GM12878 (cell line): ENCODE data around the gene RPL36. TPM values are rescaled to one million over a fixed set of nuclear protein-coding genes. Genes with fewer than 3 reads are reported as not detected.

Source experiments
- ATAC-seq: fragments of 200-7000 bp; cut with Tn5 transposase; 3 replicates; pipeline ENCODE4 v1.9.1; 2020; ENCODE audit warnings: mild to moderate bottlenecking, moderate library complexity
- BruUV-seq: library from RNA; stranded (reverse); fragments of 400-500 nt; replicated peaks from 2 replicates; lab custom pipeline; 2021; lab: Mats Ljungman, UMichigan
- CTCF ChIA-PET: fragments of 300-600 bp; sonication (Branson Sonifier 250); formaldehyde crosslinking; extraction: SDS; loops from one replicate; lab custom pipeline; 2021; ENCODE audit warnings: inconsistent platforms; lab: Yijun Ruan, JAX
- POLR2A ChIA-PET: fragments of 350-600 bp; formaldehyde crosslinking; extraction: SDS; loops from one replicate; lab custom pipeline; 2021; ENCODE audit warnings: inconsistent platforms; lab: Charles Lee
- RAD21 ChIA-PET: fragments of 300-600 bp; sonication (Branson Sonifier 250); formaldehyde crosslinking; loops from one replicate; lab custom pipeline; 2023; ENCODE audit warnings: antibody characterized with exemption; ENCODE audit not compliant: unreplicated experiment; lab: Charles Lee
- SMC1A ChIA-PET: fragments of 300-600 bp; sonication (Branson Sonifier 250); formaldehyde crosslinking; loops from one replicate; lab custom pipeline; 2023; ENCODE audit not compliant: unreplicated experiment, uncharacterized antibody; lab: Charles Lee
- DNase-seq: peaks from one replicate; pipeline ENCODE4 v3.0.0-alpha.2; 2011; ENCODE audit warnings: low read depth, low spot score
- FAIRE-seq: peaks from 3 replicates; lab custom pipeline; 2011; peaks lifted over from hg19 to GRCh38; lab: Jason Lieb, UNC
- H2AFZ ChIP-seq: 2 replicates; pipeline ENCODE4 v1.6.0; 2011; ENCODE audit warnings: low read depth, low read length, control low read depth; ENCODE audit not compliant: control insufficient read depth
- H3K27ac ChIP-seq: 2 replicates; pipeline ENCODE4 v1.5.1; 2011; ENCODE audit warnings: control low read depth; ENCODE audit not compliant: control insufficient read depth, insufficient read depth
- H3K27me3 ChIP-seq, 2 experiments: replicated peaks in 1 of 2; 2 replicates each; pipeline versions ENCODE4 v1.6.0 to v1.6.1; 2011; ENCODE audit warnings: low read length in 1 of 2; ENCODE audit not compliant: control insufficient read depth in 2 of 2, insufficient read depth in 2 of 2
- H3K36me3 ChIP-seq, 2 experiments: 2 replicates each; pipeline ENCODE4 v1.5.1; 2011; ENCODE audit warnings: low read length in 1 of 2; ENCODE audit not compliant: control insufficient read depth in 2 of 2, insufficient read depth in 2 of 2
- H3K4me1 ChIP-seq: 2 replicates; pipeline ENCODE4 v1.6.1; 2011; ENCODE audit warnings: mild to moderate bottlenecking, low read length, moderate library complexity, mixed read lengths; ENCODE audit not compliant: control insufficient read depth, insufficient read depth
- H3K4me2 ChIP-seq: 2 replicates; pipeline ENCODE4 v1.6.0; 2011; ENCODE audit warnings: control low read depth; ENCODE audit not compliant: control insufficient read depth, insufficient read depth
- H3K4me3 ChIP-seq: fragments of 200-600 bp; sonication (generic); 2 replicates; pipeline ENCODE4 v1.5.1; 2016
- H3K79me2 ChIP-seq: 2 replicates; pipeline ENCODE4 v1.6.0; 2011; ENCODE audit warnings: low read length; ENCODE audit not compliant: control insufficient read depth, insufficient read depth
- H3K9ac ChIP-seq: 2 replicates; pipeline ENCODE4 v1.8.0; 2011; ENCODE audit warnings: low read length, control low read depth, mixed read lengths; ENCODE audit not compliant: control insufficient read depth, insufficient read depth
- H3K9me3 ChIP-seq: replicated peaks from 3 replicates; pipeline ENCODE4 v1.5.1; 2011; ENCODE audit warnings: mild to moderate bottlenecking, low read length; ENCODE audit not compliant: control insufficient read depth, insufficient read depth
- H4K20me1 ChIP-seq: 2 replicates; pipeline ENCODE4 v1.6.0; 2011; ENCODE audit not compliant: control insufficient read depth, insufficient read depth
- ASH2L ChIP-seq: fragments of 300-600, 200-600 bp; sonication (generic); IDR thresholded peaks from 2 replicates; pipeline ENCODE4 v1.6.1; 2017; ENCODE audit warnings: low read depth, mild to moderate bottlenecking, borderline replicate concordance
- CBX5 ChIP-seq: sonication (generic); IDR thresholded peaks from 2 replicates; pipeline ENCODE4 v1.6.1; 2016; ENCODE audit warnings: low read depth, moderate library complexity, mild to moderate bottlenecking, inconsistent platforms
- HSF1 ChIP-seq: fragments of 150-350 bp; IDR thresholded peaks from 2 replicates; pipeline ENCODE4 v1.6.1; 2014; ENCODE audit warnings: mild to moderate bottlenecking, low read depth, low read length
- KAT2A ChIP-seq: conservative IDR thresholded peaks from 2 replicates; pipeline ENCODE4 v1.6.1; 2011; ENCODE audit warnings: low read depth, low read length; ENCODE audit not compliant: control insufficient read depth
- NR2C2 ChIP-seq: IDR thresholded peaks from 2 replicates; pipeline ENCODE4 v1.6.1; 2011; ENCODE audit warnings: borderline replicate concordance, low read depth; ENCODE audit not compliant: control insufficient read depth, insufficient read length
- NR2F1 ChIP-seq: fragments of 450-650 bp; conservative IDR thresholded peaks from 2 replicates; pipeline ENCODE4 v1.6.1; 2017; ENCODE audit warnings: mild to moderate bottlenecking
- ZNF274 ChIP-seq: IDR thresholded peaks from one replicate; pipeline ENCODE4 v1.8.0; 2011; ENCODE audit not compliant: insufficient read length, insufficient read depth
- ZNF622 ChIP-seq: fragments of 450-650 bp; IDR thresholded peaks from 2 replicates; pipeline ENCODE4 v1.6.1; 2017; ENCODE audit warnings: mild to moderate bottlenecking, inconsistent platforms
- WGBS: methylation state at CpG from one replicate; pipeline ENCODE4 v1.1.6; 2016; ENCODE audit warnings: low lambda C conversion rate; ENCODE audit not compliant: insufficient replicate concordance, insufficient coverage; ENCODE audit errors: missing lambda C conversion rate; 5-methylcytosine and 5-hydroxymethylcytosine counted together
- in situ Hi-C: fragments of 300-500 bp; cut with MboI; formaldehyde crosslinking; loops from 9 replicates; pipeline ENCODE4 v1.14.3; 2018; ENCODE audit warnings: mixed read lengths
- intact Hi-C: fragments of 100-400 bp; cut with micrococcal nuclease; formaldehyde crosslinking; loops from one replicate; pipeline ENCODE4 v1.14.2; 2022; ENCODE audit not compliant: unreplicated experiment
- polyA plus RNA-seq, 11 experiments: library from polyadenylated mRNA; depleted of rRNA in 4 of 11; unstranded in 6 of 11; stranded (reverse) in 5 of 11; fragments of >200 nt; fragmentation: Nextera tagmentation in 4 of 11; fragmentation: Illumina TruSeq in 1 of 11; extraction: Ambion mirVana in 4 of 11; extraction: Trizol in 1 of 11; gene quantifications; 1 replicate in 1 of 11; 2 replicates in 10 of 11; pipeline versions ENCODE4 v1.2.1 to v1.2.3, GENCODE V29; 2011 to 2016; ENCODE audit warnings: inconsistent platforms in 2 of 11, missing spikeins in 2 of 11, low read depth in 1 of 11
- total RNA-seq, 4 experiments: library from RNA; depleted of rRNA in 3 of 4; stranded (reverse); fragments of >200 nt in 3 of 4; fragmentation: Illumina TruSeq in 1 of 4; extraction: Trizol in 1 of 4; gene quantifications; 2 replicates each; pipeline versions ENCODE4 v1.2.1 to v1.2.3, GENCODE V29; 2013 to 2021
- TF ChIP-seq, protein P1 (sequence below): IDR thresholded peaks from 2 replicates; pipeline ENCODE4 v1.6.1; 2012; ENCODE audit warnings: low read depth, low read length, improper control_type of control experiment

Gene RPL36
- total and polyA plus RNA-seq, 10 of the 15 experiments (the other 5 are each of a cell fraction or from before 2014, with no cell fraction given), result 374 to 4,942 (median 2,053) TPM

DNA sequence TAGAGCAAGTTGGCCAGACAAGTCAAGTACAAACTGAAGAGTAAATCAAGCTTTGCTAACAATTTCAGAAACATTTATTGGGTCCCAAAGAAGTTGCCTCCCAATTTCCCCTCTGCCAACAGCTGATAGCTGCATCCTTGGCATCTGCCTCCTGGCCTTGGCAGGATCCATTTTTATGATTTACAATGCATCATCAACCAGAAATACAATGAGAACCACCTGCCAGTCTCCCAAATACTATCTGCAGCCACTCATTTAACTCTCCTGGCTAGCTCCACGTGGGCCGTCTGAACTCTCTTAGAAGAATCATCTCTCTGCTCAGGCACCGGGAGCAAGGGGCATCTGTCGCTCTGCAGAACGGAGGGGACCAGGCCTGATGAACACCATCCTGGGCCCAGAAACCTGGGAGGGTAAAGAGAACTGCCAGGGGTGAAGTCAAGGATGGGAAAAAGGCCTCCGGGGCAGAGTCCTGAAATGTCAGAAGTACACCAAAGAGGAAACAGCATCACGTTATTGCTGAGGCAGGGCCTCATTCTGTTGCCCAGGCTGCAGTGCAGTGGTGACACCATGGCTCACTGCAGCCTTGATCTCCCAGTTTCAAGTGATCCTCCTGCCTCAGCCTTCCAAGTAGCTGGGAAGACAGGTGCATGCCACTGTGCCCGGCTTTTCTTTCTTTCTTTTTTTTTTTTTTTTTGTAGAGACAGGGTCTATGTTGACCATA, 27.3 kb downstream of the RPL36 start:
- Histone ChIP-seq H3K27me3 (no peaks in the 10 kb centered on the region), H3K4me3 (peak overlapping the region; percentile 98; the same call in 1 of the 2 replicates), H3K4me1 (peaks cover 4% of the 10 kb centered on the region), H2AFZ (no peak overlapping the region), H4K20me1 (0 out of 2 replicates have a peak, but pooled peaks cover 3% of the 10 kb centered on the region), H3K27ac (peak overlapping the region; percentile 91; the same call in 1 of the 2 replicates), H3K36me3 (peaks cover 12% of the 10 kb centered on the region in 2 experiments; a peak in 3 of 4 replicates), H3K4me2 (peak overlapping the region; percentile 65), H3K9ac (peak overlapping the region; percentile 98; the same call in 1 of the 2 replicates), H3K79me2 (peaks cover 47% of the 10 kb centered on the region), H3K9me3 (no peaks in the 10 kb centered on the region)
- 84% methylated on average over 7 of the region's 8 CpGs for WGBS
- intact Hi-C loops (no loop called here), in situ Hi-C loops (no loop called here)
- ChIA-PET POLR2A (interaction anchor here (0.7 to 1.9 kb wide), 2 partner anchors 26 to 47 kb away, joined by 4 to 9 read pairs; no protein-coding TSS in a partner anchor), CTCF (interaction anchor here (6.7 kb wide), 1 partner anchor 27 kb away, joined by 74 read pairs; the partner anchor contains the start of gene RPL36), RAD21 (no interaction called here), SMC1A (no interaction called here)
- TF ChIP-seq NR2F1, result no peak
- TF ChIP-seq, protein P1, sequence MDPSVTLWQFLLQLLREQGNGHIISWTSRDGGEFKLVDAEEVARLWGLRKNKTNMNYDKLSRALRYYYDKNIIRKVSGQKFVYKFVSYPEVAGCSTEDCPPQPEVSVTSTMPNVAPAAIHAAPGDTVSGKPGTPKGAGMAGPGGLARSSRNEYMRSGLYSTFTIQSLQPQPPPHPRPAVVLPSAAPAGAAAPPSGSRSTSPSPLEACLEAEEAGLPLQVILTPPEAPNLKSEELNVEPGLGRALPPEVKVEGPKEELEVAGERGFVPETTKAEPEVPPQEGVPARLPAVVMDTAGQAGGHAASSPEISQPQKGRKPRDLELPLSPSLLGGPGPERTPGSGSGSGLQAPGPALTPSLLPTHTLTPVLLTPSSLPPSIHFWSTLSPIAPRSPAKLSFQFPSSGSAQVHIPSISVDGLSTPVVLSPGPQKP, result no peak
- no peak for TF ChIP-seq HSF1
- no peak for TF ChIP-seq KAT2A
- TF ChIP-seq CBX5, result no peak
- TF ChIP-seq ZNF622, result no peak
- TF ChIP-seq NR2C2, result no peak
- no peak for TF ChIP-seq ASH2L
- no peak for TF ChIP-seq ZNF274
- no peak for FAIRE-seq
- ATAC-seq, result no peak
- no peak for DNase-seq
- BruUV-seq, result TSS peak; percentile 56
